HG03460 (cell line): Measurements from ENCODE around the gene TMEM43.
"Not testable (repeated sequence)": the region's sequence is repeated elsewhere in the genome, so short reads cannot be mapped to it uniquely, and the experiment has no call there.

ENCODE experiments used
- ATAC-seq: cut with Tn5 transposase; IDR thresholded peaks from one replicate; pipeline ENCODE4 v1.9.1; 2021; ENCODE audit not compliant: unreplicated experiment

Gene TMEM43

GRCh38 chr3:14124615-14125192, at the start of gene TMEM43, which contains the start of gene CHCHD4:
Gene TMEM43, plus strand, starts transcription at chr3:14125052. Its CDS starts 142 bp downstream, at chr3:14125194.
Gene CHCHD4, minus strand, starts transcription at chr3:14124870. Its CDS starts 194 bp downstream, at chr3:14124676.
- ATAC-seq, result peak; percentile 82

- not testable (repeated sequence) for ATAC-seq
These were observed 49.6 kb upstream of the TMEM43 start for GRCh38 chr3:14075233-14075632.

- ATAC-seq, result no peak
These were observed 47.5 kb upstream of the TMEM43 start for GRCh38 chr3:14077310-14077709.

- ATAC-seq, result no peak
These were observed 42.7 kb upstream of the TMEM43 start for GRCh38 chr3:14082108-14082657.

- not testable (repeated sequence) for ATAC-seq
These were observed 37.4 kb upstream of the TMEM43 start for GRCh38 chr3:14087461-14087860.

GRCh38 chr3:14091959-14092358, 32.9 kb upstream of the TMEM43 start:
- not testable (repeated sequence) for ATAC-seq

GRCh38 chr3:14092464-14092863, 32.4 kb upstream of the TMEM43 start:
- ATAC-seq, result no peak

GRCh38 chr3:14093831-14094230, 31.0 kb upstream of the TMEM43 start:
- no peak for ATAC-seq

GRCh38 chr3:14096742-14097141, 28.1 kb upstream of the TMEM43 start:
- no peak for ATAC-seq

GRCh38 chr3:14097616-14098391, 27.0 kb upstream of the TMEM43 start:
- ATAC-seq, result no peak

GRCh38 chr3:14109821-14110220, 15.0 kb upstream of the TMEM43 start:
- not testable (repeated sequence) for ATAC-seq

- no peak for ATAC-seq
These were observed 14.2 kb upstream of the TMEM43 start for GRCh38 chr3:14110699-14111098.

- ATAC-seq, result no peak
These were observed 10.8 kb upstream of the TMEM43 start for GRCh38 chr3:14113965-14114635.

- no peak for ATAC-seq
These were observed 7.1 kb upstream of the TMEM43 start for GRCh38 chr3:14117468-14118399.

GRCh38 chr3:14118400-14119381, 6.2 kb upstream of the TMEM43 start:
- ATAC-seq, result no peak

- no peak for ATAC-seq
These were observed 5.2 kb upstream of the TMEM43 start for GRCh38 chr3:14119651-14120050.

- ATAC-seq, result no peak
These were observed 4.5 kb upstream of the TMEM43 start for GRCh38 chr3:14120111-14120920.

- ATAC-seq, result not testable (repeated sequence)
These were observed 3.9 kb upstream of the TMEM43 start for GRCh38 chr3:14120921-14121448.
